ENCODE results near the gene MAEL.
"Not testable (repeated sequence)": the region's sequence is repeated elsewhere in the genome, so short reads cannot be mapped to it uniquely, and the experiment has no call there.

The MAEL gene

GRCh38 chr1:166978821-166979220 lies 10.3 kb upstream of the MAEL start:
- DNase-seq (ENCODE audit: low read depth): no peak

- no peak for DNase-seq (ENCODE audit: low read depth)
Observed at GRCh38 chr1:166980383-166980782, 8.7 kb upstream of the MAEL start.

- DNase-seq (ENCODE audit: low read depth): no peak
Observed at GRCh38 chr1:166980818-166981217, 8.3 kb upstream of the MAEL start.

- DNase-seq (ENCODE audit: low read depth): no peak
Observed at GRCh38 chr1:166981589-166981988, 7.5 kb upstream of the MAEL start.

- no peak for DNase-seq (ENCODE audit: low read depth)
Observed at GRCh38 chr1:166999075-166999474, 10.0 kb downstream of the MAEL start.

- no peak for DNase-seq (ENCODE audit: low read depth)
Observed at GRCh38 chr1:166999500-167000055, 10.5 kb downstream of the MAEL start.

GRCh38 chr1:167000546-167000945 lies 11.5 kb downstream of the MAEL start:
- DNase-seq (ENCODE audit: low read depth): no peak

- no peak for DNase-seq (ENCODE audit: low read depth)
Observed at GRCh38 chr1:167002354-167002753, 13.3 kb downstream of the MAEL start.

GRCh38 chr1:167003711-167004110 lies 14.6 kb downstream of the MAEL start:
- DNase-seq (ENCODE audit: low read depth): no peak

GRCh38 chr1:167011560-167012191 lies 22.6 kb downstream of the MAEL start:
- no peak for DNase-seq (ENCODE audit: low read depth)

- DNase-seq (ENCODE audit: low read depth): no peak
Observed at GRCh38 chr1:167012570-167012969, 23.5 kb downstream of the MAEL start.

GRCh38 chr1:167013108-167013929 lies 24.2 kb downstream of the MAEL start:
- DNase-seq (ENCODE audit: low read depth): no peak

GRCh38 chr1:167016100-167016750 lies 27.1 kb downstream of the MAEL start:
- DNase-seq (ENCODE audit: low read depth): no peak

GRCh38 chr1:167022384-167022783 lies 33.3 kb downstream of the MAEL start:
- DNase-seq (ENCODE audit: low read depth): no peak

GRCh38 chr1:167029553-167029952 lies 40.5 kb downstream of the MAEL start:
- DNase-seq (ENCODE audit: low read depth): not testable (repeated sequence)

GRCh38 chr1:167033646-167034045 lies 44.6 kb downstream of the MAEL start:
- no peak for DNase-seq (ENCODE audit: low read depth)

GRCh38 chr1:167043752-167044488 lies 54.8 kb downstream of the MAEL start:
- peak; percentile 56 for DNase-seq (ENCODE audit: low read depth)

- DNase-seq (ENCODE audit: low read depth): no peak
Observed at GRCh38 chr1:167051907-167052306, 62.8 kb downstream of the MAEL start.

- no peak for DNase-seq (ENCODE audit: low read depth)
Observed at GRCh38 chr1:167052389-167052788, 63.3 kb downstream of the MAEL start.

GRCh38 chr1:167054531-167054930 lies 65.5 kb downstream of the MAEL start:
- DNase-seq (ENCODE audit: low read depth): no peak

GRCh38 chr1:167054946-167055630 lies 66.0 kb downstream of the MAEL start:
- DNase-seq (ENCODE audit: low read depth): no peak
